HuH-7.5 (cell line): ENCODE results near the gene NAA60.
"Not testable (repeated sequence)": the region's sequence is repeated elsewhere in the genome, so short reads cannot be mapped to it uniquely, and the experiment has no call there.

ENCODE experiments used
- DNase-seq: peaks from one replicate; pipeline ENCODE4 v3.0.0; 2011; ENCODE audit warnings: low spot score

The NAA60 gene

DNA sequence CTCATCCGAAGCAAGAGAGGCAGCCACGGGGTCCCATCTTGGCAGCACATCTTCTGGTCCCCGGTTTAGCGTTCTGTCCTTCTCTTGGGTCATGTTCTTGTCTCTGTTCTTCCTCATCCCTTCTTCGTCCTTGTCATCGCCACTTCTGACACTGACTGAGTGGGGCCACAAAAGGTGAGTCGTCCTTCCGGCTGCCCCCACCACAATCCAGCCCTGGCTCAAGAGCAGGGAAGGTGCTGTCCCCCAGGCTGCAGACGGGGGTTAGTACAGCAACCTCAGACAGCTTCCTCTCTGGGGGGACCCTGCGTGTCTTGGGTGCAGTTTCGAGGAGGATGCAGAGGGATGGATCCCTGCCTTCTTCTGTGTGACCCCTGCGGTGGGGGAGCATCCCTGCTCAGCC lies 21.8 kb downstream of the NAA60 start:
- DNase-seq, result no peak

DNA sequence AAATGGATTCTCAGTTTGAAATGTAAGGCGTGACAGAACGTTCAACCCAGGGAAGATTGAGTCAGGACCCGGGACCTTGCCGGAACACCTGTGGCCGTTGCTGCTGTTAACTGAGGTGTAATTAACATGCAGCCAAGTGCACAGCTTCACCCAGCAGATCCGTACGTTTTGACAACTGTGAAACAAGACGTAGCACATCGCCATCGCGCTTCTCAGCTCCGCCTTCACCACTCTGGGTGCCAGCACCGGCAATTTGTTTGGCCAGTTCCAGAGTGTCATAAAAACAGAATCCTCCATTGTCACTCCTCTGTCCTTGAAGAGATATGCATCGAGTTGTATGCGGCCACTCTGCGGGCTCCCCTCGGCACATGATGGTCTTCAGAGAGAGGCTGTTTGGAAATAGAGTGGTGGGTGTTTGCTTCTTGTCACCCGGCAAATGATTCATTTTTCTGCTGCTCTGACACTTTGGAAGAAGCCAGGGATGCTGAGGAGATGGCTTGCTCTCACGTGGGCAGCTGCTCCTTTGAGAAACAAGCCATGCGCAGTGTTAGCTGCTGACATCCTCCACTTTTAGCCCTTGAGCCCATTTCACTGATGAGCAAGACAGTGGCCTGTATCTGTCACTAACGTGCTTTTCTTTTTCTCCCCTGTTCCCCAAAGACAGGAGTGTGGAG lies 22.6 kb downstream of the NAA60 start:
- DNase-seq, result no peak

DNA sequence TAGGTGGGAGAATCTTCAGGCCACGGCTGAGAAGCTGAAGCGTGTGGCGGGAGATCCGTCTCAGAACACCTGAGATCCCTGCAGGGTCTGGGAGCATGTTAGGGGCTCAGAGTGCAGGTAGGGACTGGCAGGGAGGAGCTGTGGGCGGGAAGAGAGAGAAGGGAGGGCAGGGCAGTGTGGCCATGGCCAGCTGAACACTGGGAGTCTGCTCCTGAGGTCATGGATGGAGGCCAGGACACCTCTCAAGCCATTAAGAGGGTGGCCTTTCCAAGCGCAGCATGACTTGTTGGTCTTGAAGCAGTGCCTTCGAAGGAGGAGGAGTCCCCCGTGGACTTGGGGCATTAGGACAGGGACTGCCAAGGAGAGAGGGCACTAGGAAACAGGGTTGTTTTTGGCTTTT lies 23.7 kb downstream of the NAA60 start:
- DNase-seq, result no peak

DNA sequence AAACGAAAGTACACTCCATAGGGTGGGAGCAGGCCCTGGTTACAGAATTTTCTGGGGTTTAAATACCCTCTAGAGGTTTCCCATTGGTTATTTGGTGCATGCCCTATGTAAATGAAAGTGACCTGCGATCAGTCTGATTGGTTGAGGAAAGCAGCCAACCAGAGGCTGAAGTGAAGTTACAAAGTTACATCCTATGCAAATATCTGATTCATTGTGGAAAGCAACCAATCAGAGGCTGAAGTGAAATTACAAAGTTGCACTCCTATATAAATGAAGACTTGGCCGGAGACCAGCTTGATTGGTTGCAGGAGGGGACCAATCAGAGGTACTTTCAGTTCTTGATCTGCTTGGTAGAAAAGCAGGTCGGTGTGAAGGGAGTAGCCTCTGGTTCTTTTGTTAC lies 24.4 kb downstream of the NAA60 start:
- DNase-seq, result no peak

DNA sequence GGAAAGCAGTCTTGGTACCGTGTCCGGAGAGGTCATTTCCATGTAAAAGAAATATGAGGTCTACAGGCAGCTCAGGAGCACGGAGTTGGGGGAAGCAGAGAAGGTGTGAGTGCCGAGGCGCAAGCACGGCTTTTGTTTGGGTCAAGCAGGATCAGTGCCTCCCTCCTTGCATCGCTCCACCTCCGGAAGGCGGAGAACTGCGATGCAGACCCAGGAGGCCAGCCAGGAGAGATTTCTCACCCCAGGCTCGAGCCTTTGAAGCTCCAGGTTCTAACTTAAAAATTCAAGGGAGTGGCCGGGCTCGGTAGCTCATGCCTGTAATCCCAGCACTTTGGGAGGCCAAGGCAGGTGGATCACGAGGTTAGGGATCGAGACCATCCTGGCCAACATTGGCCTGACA lies 25.0 kb downstream of the NAA60 start:
- DNase-seq, result no peak

DNA sequence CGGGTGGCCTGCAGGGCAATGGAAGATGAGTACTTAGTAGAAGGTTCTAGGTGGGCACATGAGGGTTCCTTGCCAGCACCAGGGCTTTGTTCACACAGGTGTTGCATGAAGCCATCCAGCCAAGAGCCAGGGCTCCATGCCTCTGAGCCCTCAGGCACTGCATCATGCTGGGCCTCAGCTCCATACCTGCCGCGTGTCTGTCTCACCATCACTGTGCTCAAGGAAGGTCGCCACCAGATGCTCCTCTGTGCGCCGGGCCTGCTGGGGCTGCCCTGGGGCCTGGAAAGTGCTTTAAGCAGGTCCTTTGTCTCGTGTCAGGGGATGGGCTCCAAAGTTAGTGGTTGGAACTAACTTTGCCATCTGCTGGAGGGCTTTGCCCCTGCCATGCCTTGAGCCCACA lies 26.3 kb downstream of the NAA60 start:
- no peak for DNase-seq

DNA sequence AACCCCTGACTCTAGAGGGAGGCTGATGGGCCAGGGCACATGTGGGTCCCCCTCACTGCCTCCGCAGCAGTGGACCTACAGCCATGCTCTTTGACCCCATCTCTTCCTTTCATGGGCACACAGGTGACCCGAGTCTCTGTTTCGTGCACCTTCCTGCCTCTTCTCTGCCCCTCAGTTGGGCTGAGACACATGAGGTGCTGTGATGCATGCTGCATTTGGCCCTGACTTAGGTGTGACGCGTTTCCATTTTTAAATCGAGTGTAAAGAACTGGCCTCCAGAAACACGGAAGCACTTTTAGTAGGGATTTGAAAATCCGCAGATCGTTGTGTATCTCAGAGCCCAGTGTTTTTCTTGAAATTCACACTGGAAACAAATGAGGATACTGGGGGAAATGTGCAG lies 27.2 kb downstream of the NAA60 start:
- no peak for DNase-seq

DNA sequence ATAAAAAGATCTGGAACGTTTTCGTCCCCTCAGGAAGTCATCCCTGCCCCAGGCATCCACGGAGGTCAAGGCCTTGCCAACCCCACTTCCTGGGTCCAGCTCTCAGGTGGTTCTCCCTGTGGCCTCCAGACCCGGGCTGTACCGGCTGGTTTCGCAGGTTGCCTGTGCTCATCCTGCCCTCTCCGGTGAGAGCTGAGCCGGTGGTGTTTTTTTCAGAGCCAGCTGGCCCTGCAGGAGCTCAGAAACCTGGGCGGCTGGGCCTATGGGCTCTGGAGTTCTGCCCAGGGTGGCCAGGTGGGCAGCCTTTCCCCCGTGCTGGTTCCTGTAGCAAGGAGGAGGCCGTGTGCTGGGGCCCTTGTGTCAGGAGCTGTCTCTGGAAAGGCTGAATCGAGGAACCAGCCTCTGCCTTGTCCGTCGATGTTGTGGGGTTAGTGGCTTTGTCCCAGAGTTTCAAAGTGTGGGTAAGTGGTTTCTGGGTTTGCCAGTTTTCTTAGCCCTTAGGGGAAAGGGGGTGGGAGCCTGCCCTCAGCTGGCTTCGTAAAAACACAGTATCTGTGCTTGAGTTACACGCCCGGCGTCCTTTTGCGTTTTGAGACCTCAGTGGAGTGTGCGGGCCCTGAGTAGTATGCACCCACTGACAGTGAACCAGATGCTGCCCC lies 28.2 kb downstream of the NAA60 start:
- no peak for DNase-seq

DNA sequence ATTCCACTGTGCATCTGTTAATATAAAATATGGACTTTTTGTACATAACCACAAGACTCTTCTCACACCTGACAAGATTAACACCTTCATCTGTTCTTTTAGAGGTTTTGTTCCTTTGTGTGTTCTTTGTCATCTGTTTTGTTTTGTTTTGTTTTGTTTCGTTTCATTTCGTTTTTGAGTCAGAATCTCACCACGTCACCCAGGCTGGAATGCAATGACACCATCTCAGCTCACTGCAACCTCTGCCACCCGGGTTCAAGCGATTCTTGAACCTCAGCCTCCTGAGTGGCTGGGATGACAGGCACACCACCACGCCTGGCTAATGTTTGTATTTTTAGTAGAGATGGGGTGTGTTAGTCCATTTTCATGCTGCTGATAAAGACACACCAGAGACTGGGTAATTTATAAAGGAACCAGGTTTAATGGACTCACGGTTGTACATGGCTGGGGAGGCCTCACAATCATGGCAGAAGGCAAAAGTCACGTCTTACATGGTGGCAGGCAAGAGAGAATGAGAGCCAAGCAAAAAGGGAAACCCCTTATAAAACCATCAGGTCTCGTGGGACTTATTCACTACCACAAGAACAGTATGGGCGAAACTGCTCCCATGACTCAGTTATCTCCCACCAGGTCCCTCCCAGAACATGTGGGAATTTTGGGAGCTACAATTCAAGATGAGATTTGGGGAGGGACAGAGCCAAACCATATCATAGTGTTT lies 29.6 kb downstream of the NAA60 start:
- DNase-seq, result no peak

DNA sequence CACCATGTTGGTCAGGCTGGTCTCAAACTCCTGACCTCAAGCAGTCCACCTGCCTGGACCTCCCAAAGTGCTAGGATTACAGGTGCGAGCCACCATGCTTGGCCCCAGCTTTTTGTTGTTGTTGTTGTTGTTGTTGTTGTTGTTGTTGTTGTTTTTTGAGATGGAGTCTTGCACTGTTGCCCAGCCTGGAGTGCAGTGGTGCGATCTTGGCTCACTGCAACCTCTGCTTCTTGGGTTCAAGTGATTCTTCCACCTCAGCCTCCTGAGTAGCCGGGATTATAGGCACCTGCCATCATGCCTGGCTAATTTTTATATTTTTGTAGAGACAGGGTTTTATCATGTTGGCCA lies 30.1 kb downstream of the NAA60 start:
- not testable (repeated sequence) for DNase-seq

DNA sequence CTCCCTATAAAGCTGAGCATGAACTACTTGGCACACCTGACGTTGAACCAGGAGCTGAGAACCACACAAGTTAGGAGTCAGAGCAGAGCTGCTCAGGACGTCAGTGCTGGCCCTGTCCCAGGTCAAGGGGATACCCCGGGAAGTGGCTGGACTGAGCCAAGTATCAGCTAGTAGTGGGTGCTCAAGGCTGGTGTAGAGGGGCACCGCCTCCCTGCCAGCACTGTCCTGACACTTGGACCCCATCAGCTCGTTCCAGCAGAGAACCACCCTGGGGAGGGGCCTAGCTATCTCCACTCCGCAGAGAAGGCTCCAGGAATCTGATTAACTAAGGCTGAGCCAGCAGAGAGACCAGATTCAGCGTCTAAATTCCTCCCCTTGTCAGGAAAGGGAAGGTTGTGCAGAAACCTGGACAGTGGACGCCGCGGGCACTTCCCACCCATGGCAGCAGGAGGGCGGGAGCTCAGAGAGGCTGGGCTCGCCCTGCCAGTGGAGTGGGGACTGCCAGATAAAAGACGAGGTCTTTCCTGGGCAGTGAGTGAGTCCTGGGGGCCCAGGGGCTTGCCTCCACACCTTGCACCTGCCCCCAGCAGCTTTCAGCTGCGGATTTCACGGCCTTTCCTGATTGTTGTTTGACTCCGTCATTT lies 30.8 kb downstream of the NAA60 start:
- DNase-seq, result no peak

DNA sequence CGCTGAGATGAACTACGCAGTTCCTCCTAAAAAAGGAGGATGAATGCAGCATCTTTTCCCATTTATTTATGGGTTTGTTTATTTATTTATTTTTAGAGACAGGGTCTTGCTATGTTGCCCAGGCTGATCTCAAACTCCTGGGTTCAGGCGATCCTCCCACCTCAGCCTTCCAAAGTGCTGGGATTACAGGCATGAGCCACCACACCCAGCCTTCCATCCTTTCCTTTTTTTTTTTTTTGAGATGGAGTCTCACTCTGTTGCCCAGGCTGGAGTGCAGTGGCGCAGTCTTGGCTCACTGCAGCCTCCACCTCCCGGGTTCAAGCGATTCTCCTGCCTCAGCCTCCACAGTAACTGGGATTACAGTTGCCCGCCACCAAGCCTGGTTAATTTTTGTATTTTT lies 31.4 kb downstream of the NAA60 start:
- DNase-seq, result not testable (repeated sequence)

DNA sequence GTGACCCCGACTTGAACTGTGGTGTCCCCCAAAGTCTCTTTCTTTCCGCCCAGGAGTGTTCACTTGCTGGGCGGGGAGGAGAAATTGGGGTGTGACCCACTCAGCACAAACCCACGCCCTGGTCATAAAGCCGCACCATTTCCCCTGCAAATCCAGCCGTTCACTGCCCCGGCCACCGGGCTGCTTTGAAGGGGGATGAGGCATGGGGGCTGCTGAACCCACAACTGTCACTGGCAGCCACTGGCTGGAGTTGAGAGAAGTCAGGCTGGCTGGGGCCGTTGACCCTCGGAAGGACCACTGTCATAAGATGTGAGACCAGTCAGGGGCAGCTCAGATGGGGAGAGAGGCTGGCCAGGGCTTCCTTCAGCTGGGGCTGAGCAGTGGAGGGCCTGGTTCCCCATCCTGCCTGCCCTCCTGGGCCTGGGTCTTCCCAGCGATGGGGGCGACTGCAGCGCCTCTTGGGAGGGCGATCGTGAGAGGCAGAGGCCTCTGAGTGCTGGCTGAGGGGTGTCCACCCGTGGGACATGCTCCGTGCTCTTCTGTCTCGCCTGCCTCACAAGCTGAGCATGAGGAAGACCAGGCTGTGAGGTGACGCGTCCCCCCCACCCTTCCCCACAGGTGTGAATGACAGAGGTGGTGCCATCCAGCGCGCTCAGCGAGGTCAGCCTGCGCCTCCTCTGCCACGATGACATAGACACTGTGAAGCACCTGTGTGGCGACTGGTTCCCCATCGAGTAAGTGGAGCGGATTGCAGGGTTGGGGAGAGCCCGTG lies 32.3 kb downstream of the NAA60 start:
- DNase-seq, result no peak

DNA sequence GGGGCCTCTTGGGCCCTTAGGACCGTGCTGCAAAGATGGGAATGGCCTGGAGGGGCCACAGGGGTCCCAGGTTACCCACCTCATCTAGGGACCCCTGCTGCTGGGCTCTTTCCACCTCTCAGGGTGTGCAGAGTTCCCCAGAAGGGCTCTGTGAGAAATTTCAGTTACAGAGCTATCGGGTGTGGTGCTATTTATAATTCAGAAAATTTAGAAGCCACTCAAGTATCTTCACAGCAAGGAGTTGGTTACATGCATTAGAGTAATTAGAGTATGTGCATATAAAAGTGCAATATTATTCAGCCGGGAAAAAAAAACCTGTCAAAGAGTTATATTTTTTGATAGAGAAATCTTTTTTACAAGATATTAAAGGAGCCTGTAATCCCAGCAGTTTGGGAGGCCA lies 32.9 kb downstream of the NAA60 start:
- no peak for DNase-seq

DNA sequence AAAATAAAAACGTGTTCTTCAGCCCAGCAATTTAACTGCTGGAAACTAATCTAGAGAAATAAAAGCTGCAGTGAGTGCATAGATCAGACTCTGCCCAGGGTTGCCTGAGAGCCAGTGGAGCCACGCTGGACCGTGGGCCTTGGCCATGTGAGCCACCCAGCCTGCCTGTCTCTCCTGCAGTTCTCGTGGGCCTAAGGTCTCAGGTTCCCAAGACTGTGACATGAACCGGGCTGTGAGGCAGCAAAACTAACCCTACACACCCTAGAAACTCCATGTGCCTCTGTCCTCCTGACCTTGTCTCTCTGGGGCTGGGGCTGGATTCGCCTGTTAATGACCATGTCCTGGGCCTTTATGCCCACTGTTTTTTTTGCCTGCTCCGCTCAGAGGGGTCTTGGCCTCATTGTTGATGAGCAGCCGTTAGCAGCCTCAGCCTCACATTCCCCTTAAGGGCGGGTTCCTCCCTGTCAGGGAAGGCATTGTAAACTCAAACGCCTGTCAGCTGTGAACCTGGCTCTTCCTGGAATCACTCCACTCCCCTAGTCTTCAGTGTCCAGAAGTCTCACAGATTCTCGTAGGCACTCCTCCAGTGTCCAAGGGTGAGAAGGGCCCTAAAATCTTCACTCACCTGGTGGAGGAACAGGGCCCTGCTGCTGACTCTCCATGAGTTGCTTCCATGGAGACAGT lies 34.9 kb downstream of the NAA60 start:
- DNase-seq, result no peak

DNA sequence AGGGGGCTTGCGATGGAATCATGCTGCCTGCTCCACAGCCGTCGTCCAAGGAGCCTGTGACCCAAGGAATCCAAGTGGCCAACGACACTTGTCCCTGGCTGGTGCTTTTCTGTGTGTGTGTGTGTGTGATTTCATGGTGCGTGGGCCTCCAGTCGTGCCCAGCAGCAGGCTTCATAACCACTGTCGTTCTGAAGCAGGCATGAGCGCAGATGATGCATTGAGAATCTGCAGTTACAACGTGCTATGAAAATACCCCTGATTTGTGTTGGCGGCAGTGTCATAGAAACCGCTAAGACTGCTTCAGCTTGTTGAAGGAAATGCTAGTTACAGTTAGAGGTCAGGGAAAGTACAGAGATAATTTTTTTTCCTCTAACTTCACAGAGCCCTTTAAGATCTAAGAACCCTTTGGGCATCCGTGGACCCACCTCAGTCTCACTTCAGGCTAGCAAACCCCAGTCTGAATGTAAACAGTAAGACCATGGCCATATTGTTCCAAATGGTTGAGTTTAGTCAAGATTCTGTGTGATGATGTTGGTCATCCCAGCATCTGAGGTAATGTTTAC lies 36.3 kb downstream of the NAA60 start:
- DNase-seq, result no peak

DNA sequence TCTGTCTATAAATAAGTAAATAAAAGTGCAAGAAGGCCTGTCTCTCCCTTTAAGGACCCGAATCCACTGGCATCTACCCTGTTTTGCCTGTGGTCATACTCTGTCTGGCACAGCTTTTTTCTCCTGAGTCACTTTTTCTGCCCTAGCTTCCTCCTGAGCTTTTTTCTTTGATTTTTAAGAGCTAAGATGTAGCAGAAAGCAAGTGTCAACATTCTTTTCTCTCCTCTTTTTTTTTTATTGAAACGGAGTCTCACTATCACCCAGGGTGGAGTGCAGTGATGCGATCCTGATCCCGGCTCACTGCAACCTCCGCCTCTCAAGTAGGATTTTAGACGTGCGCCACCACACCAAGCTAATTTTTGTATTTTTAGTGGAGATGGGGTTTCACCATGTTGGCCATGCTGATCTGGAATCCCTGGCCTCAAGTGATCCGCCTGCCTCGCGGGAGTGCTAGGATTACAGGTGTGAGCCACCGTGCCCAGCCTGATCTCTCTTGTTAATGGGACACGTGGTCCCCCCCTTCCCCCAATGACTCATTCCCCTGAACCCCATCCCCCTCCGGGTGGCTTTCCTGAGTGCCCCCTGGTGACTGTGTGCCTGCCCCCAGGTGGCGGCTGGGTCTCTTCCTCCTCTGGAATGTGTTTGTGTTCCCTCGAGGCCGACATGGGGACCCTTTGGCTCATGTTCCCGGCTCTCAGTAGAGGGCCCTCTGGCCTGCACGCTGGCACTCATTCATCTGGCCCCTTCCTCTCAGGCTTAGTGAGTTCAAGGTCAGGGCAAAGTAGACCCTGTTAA lies 37.6 kb downstream of the NAA60 start:
- no peak for DNase-seq

DNA sequence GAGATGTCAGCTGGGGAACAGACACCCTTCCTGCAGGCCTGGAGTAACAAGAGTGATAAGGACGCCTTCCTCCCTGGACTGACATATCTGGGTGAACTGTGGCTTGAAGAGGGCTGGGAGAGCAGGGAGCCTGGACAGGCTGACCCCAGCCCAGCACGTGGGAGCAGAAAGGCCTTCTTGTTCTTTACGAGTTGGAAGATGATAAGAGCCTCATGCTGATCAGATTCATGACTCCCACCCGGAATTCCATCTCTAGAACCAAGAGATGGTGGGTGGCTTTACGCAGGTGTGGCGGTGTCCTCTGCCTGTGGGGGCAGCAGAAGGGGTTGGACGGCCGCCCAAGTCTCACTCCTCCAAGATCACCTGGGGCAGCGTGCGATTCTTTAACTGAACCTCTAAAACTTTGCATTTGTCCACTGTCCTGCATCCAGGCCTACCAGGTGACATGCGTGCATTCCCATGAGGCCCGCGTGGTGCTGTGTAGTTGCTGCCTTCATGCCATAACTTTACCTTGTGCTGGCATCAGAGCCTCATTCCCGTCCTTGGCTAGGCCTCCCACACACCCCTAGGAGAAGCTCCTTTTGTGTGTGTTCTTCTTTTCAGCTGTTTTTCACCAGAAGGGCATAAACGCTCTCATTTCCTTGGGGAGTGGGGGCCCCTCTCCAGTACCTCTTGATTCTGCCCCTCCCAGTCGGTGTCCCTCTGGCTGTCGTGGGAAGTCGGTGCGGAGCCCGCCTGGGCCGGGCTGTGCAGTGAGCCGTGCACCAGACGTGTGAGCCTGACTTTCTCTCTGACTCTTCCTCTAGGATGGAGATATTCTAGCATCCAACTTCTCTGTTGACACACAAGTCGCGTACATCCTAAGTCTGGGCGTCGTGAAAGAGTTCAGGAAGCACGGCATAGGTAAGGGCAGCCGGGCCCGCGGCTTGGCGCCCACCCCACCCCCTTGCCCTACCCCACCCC lies 38.5 kb downstream of the NAA60 start:
- no peak for DNase-seq

DNA sequence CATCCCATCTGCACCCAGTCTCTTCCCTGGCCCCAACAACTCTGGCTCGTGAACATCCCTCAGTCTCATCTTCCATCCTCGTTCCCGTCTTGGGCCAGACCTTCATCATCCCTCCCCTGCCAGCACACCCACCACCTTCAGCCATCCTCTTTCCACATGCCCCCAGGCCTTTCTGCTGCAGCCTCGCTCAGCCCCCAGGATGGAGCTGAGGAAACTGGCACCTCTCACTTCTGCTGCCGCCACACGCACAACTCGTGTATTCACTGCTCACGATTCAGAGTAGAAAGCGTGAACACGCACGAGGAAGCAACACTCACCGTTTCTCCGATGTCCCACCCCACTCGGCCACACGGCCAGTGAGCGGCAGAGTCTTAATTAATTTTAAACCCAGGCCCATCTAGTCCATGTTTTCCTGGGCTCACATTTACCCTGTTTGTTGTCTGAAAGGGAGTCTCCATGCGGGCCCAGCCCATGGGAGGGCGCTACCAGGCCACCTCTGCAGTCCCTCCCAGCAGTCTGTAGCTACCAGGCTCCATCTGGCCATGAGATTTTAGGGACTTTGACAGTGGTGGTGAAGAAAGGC lies 39.3 kb downstream of the NAA60 start:
- DNase-seq, result no peak
